Stomach (tissue), 4 donors: ENCODE results near the gene TDRD3.

Experiments
- EP300 ChIP-seq: sonication (generic); formaldehyde crosslinking; IDR thresholded peaks from one replicate; pipeline ENCODE4 v1.6.1; 2017; ENCODE audit warnings: antibody characterized with exemption
- POLR2A ChIP-seq, 4 donors: fragments of 450-650 bp; IDR thresholded peaks; one replicate each; pipeline ENCODE4 v1.6.1; 2016; ENCODE audit warnings: antibody characterized with exemption in 4 of 4, control low read depth in 2 of 4, mild to moderate bottlenecking in 1 of 4, moderate library complexity in 1 of 4
- TF ChIP-seq, protein P1 (sequence below), 7 experiments: fragments of 450-650 bp in 4 of 7; fragments of 200-600 bp in 3 of 7; sonication (generic) in 3 of 7; IDR thresholded peaks; one replicate each; pipeline ENCODE4 v1.5.1; 2016 to 2019; ENCODE audit warnings: antibody characterized with exemption in 7 of 7, control low read depth in 2 of 7, mild to moderate bottlenecking in 1 of 7

DNA sequence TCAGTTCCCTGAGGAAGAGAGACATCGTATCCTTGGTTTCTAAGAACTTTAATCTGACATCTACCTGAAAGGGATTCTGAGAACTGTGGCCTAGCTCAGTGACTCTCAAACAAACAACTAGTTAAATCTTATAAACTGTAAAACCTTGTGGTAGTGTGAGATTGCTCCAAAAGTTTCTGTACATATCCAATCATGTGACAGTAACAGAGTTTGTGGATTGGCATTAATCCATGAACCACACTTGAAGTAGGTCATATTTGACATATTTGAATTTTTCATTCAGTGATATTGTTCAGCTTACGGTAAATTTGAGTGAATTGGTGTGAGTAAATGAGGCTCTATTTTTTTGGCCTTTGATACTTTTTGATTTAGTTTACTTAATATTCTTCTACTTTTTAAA is 15.0 kb downstream of the TDRD3 start:
- TF ChIP-seq, protein P1, sequence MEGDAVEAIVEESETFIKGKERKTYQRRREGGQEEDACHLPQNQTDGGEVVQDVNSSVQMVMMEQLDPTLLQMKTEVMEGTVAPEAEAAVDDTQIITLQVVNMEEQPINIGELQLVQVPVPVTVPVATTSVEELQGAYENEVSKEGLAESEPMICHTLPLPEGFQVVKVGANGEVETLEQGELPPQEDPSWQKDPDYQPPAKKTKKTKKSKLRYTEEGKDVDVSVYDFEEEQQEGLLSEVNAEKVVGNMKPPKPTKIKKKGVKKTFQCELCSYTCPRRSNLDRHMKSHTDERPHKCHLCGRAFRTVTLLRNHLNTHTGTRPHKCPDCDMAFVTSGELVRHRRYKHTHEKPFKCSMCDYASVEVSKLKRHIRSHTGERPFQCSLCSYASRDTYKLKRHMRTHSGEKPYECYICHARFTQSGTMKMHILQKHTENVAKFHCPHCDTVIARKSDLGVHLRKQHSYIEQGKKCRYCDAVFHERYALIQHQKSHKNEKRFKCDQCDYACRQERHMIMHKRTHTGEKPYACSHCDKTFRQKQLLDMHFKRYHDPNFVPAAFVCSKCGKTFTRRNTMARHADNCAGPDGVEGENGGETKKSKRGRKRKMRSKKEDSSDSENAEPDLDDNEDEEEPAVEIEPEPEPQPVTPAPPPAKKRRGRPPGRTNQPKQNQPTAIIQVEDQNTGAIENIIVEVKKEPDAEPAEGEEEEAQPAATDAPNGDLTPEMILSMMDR (IDR thresholded peaks at IDR 0.05): no peak
- TF ChIP-seq POLR2A (IDR thresholded peaks at IDR 0.05): no peak
- TF ChIP-seq EP300: no peak
